SK-N-SH (cell line): ENCODE data around the gene THBS2. TPM values are rescaled to one million over a fixed set of nuclear protein-coding genes. Genes with fewer than 3 reads are reported as not detected.

ENCODE experiments used
- CTCF ChIA-PET: fragments of 300-600, 350-600 bp; formaldehyde crosslinking; extraction: SDS; loops from one replicate; lab custom pipeline; 2021; lab: Yijun Ruan, JAX
- POLR2A ChIA-PET: fragments of 350-600 bp; sonication (Branson Sonifier 250); formaldehyde crosslinking; extraction: SDS; loops from one replicate; lab custom pipeline; 2020; ENCODE audit warnings: antibody characterized with exemption, inconsistent platforms; lab: Yijun Ruan, JAX
- DNase-seq: peaks from one replicate; pipeline ENCODE4 v3.0.0; 2012
- H2AFZ ChIP-seq: fragments of 200-600 bp; sonication (generic); 2 replicates; pipeline ENCODE4 v1.8.1; 2016; ENCODE audit warnings: antibody characterized with exemption, mild to moderate bottlenecking, low read depth
- H3F3A ChIP-seq: fragments of 200-600 bp; sonication (generic); replicated peaks from 2 replicates; pipeline ENCODE3; 2016; ENCODE audit warnings: antibody characterized with exemption, mild to moderate bottlenecking; ENCODE audit not compliant: insufficient read depth
- H3K27ac ChIP-seq, 2 experiments: fragments of 200-500 bp in 1 of 2; fragments of 200-600 bp in 1 of 2; sonication (Bioruptor generic) in 1 of 2; sonication (generic), shearing (Covaris generic) in 1 of 2; 2 replicates each; pipeline versions ENCODE4 v1.5.1 to v1.6.1; 2014 to 2016; ENCODE audit warnings: low read depth in 2 of 2, inconsistent platforms in 1 of 2, low read length in 1 of 2, mild to moderate bottlenecking in 1 of 2, mixed read lengths in 1 of 2
- H3K27me3 ChIP-seq: fragments of 200-600 bp; sonication (generic), shearing (Covaris generic); 2 replicates; pipeline ENCODE4 v1.6.1; 2016; ENCODE audit warnings: mixed run types; ENCODE audit not compliant: insufficient read depth
- H3K36me3 ChIP-seq, 2 experiments: fragments of 200-500 bp in 1 of 2; fragments of 200-600 bp in 1 of 2; sonication (Bioruptor generic) in 1 of 2; sonication (generic) in 1 of 2; replicated peaks in 1 of 2; 2 replicates each; pipeline versions ENCODE3 to v1.5.1; 2014 to 2016; ENCODE audit warnings: low read length in 1 of 2, mild to moderate bottlenecking in 1 of 2; ENCODE audit not compliant: insufficient read depth in 2 of 2, control insufficient read depth in 1 of 2
- H3K4me1 ChIP-seq, 2 experiments: fragments of 200-500 bp in 1 of 2; fragments of 200-600 bp in 1 of 2; sonication (Bioruptor generic) in 1 of 2; sonication (generic), shearing (Covaris generic) in 1 of 2; 2 replicates each; pipeline versions ENCODE4 v1.5.1 to v1.6.1; 2014 to 2016; ENCODE audit warnings: low read depth in 1 of 2, low read length in 1 of 2, mixed run types in 1 of 2; ENCODE audit not compliant: insufficient read depth in 2 of 2, control insufficient read depth in 1 of 2
- H3K4me2 ChIP-seq: fragments of 200-600 bp; sonication (generic), shearing (Covaris generic); 2 replicates; pipeline ENCODE4 v1.6.1; 2017; ENCODE audit warnings: mixed run types
- H3K4me3 ChIP-seq, 2 experiments: fragments of 200-500 bp in 1 of 2; fragments of 200-600 bp in 1 of 2; sonication (Bioruptor generic) in 1 of 2; sonication (generic), shearing (Covaris generic) in 1 of 2; 2 replicates each; pipeline versions ENCODE4 v1.5.1 to v1.8.1; 2014 to 2016; ENCODE audit warnings: low read depth in 2 of 2, inconsistent platforms in 1 of 2, low read length in 1 of 2, mild to moderate bottlenecking in 1 of 2, mixed read lengths in 1 of 2, moderate library complexity in 1 of 2
- H3K79me2 ChIP-seq: fragments of 200-600 bp; sonication (generic); 2 replicates; pipeline ENCODE4 v1.8.1; 2017; ENCODE audit warnings: mild to moderate bottlenecking; ENCODE audit not compliant: insufficient read depth
- H3K9ac ChIP-seq: fragments of 200-600 bp; sonication (generic); 2 replicates; pipeline ENCODE4 v1.6.1; 2017; ENCODE audit warnings: mixed run types
- H3K9me2 ChIP-seq: fragments of 200-600 bp; sonication (generic); 2 replicates; pipeline ENCODE4 v1.6.1; 2017; ENCODE audit warnings: mixed run types
- H3K9me3 ChIP-seq: fragments of 200-600 bp; sonication (generic); 2 replicates; pipeline ENCODE4 v1.6.1; 2017; ENCODE audit warnings: mixed run types, mild to moderate bottlenecking, moderate library complexity
- H4K20me1 ChIP-seq: fragments of 200-600 bp; sonication (generic); 2 replicates; pipeline ENCODE4 v1.6.1; 2017; ENCODE audit warnings: mild to moderate bottlenecking, mixed run types; ENCODE audit not compliant: insufficient read depth
- CHD2 ChIP-seq: fragments of 150-350 bp; IDR thresholded peaks from 2 replicates; pipeline ENCODE4 v1.6.1; 2018; ENCODE audit warnings: low read length; ENCODE audit not compliant: partially characterized antibody
- EZH2phosphoT487 ChIP-seq: fragments of 200-600 bp; sonication (generic); IDR thresholded peaks from 2 replicates; pipeline ENCODE4 v1.6.1; 2017; ENCODE audit warnings: low read depth, mixed run types, mild to moderate bottlenecking, antibody characterized with exemption, moderate library complexity, borderline replicate concordance
- FOXJ3 ChIP-seq: sonication (generic); formaldehyde crosslinking; IDR thresholded peaks from 2 replicates; pipeline ENCODE4 v1.5.1; 2020; ENCODE audit warnings: mild to moderate bottlenecking, missing genetic modification reagents
- FOXM1 ChIP-seq: IDR thresholded peaks from 2 replicates; pipeline ENCODE4 v1.4.0; 2012; ENCODE audit warnings: low read depth, mild to moderate bottlenecking
- MEF2A ChIP-seq: IDR thresholded peaks from 2 replicates; pipeline ENCODE4 v1.4.0; 2012; ENCODE audit warnings: low read depth, borderline replicate concordance
- SIN3A ChIP-seq: IDR thresholded peaks from 2 replicates; pipeline ENCODE4 v1.6.1; 2012; ENCODE audit warnings: low read depth, mild to moderate bottlenecking, low read length, moderate library complexity, borderline replicate concordance
- SMC3 ChIP-seq: IDR thresholded peaks from 2 replicates; pipeline ENCODE4 v1.6.1; 2012; ENCODE audit warnings: low read depth, low read length, improper control_type of control experiment
- USF2 ChIP-seq: fragments of 150-350 bp; IDR thresholded peaks from 2 replicates; pipeline ENCODE4 v1.6.1; 2017; ENCODE audit warnings: antibody characterized with exemption, low read length, low read depth, borderline replicate concordance
- YY1 ChIP-seq: IDR thresholded peaks from 2 replicates; pipeline ENCODE4 v1.4.0; 2012; ENCODE audit warnings: low read depth, mild to moderate bottlenecking
- ZBTB33 ChIP-seq: IDR thresholded peaks from 2 replicates; pipeline ENCODE4 v1.4.0; 2012; ENCODE audit warnings: low read depth, borderline replicate concordance
- WGBS: methylation state at CpG from one replicate; pipeline ENCODE4 v1.1.6; 2017; ENCODE audit warnings: low lambda C conversion rate; 5-methylcytosine and 5-hydroxymethylcytosine counted together
- polyA plus RNA-seq, 3 experiments: library from polyadenylated mRNA; depleted of rRNA; stranded (reverse); fragments of >200 nt; gene quantifications; 2 replicates each; pipeline ENCODE4 v1.2.3, GENCODE V29; 2012
- TF ChIP-seq, protein P1 (sequence below): IDR thresholded peaks from 2 replicates; pipeline ENCODE4 v1.4.0; 2012; ENCODE audit warnings: low read depth, borderline replicate concordance
- TF ChIP-seq, protein P2 (sequence below): fragments of 200-600 bp; sonication (generic); IDR thresholded peaks from 2 replicates; pipeline ENCODE4 v1.6.1; 2017; ENCODE audit warnings: antibody characterized with exemption, mild to moderate bottlenecking, moderate library complexity
- TF ChIP-seq, protein P3 (sequence below): fragments of 150-350 bp; IDR thresholded peaks from 2 replicates; pipeline ENCODE4 v1.6.1; 2016; ENCODE audit warnings: mild to moderate bottlenecking, low read depth, low read length

Gene THBS2
- polyA plus RNA-seq, 1 of the 3 experiments (the other 2 are of a cell fraction), result 166 TPM

DNA sequence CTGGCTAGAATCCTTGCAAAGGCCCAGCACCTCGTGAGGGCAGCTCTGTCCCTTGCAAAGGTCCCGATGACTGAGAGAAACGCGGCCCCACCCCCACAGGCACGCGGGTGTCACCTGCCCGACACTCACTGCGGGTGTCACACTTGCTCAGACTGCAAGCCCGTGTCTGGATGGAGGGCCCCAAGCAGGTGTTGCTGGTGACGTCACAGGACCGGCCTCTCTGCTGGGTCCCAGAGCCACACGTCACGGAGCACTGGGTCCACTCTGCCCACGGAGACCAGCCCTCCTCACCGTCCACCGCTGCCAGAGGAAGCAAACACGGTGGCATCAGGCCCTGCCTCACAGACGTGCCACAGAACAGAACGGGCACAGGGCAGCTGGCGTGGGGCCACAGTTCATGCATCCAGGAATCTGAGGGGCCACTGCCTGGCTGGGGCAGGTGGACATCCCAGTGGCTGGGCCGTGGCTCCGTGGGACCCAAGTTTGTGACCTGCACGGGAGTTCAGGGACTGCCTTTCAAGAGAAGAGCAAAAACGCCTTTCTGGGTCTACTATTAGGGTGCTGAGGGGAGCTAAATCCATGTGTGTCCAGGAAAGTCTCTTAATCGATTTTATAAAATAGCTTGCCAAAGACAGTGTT is 16.0 kb downstream of the THBS2 start:
- H3K4me3 ChIP-seq, result no peak overlapping the region
- H3K9me2 ChIP-seq, result no peaks in the 10 kb centered on the region
- 55% methylated on average over 4 of the region's 25 CpGs for WGBS
- ChIA-PET POLR2A (no interaction called here), CTCF (interaction anchor here (1.1 kb wide), 1 partner anchor 11 kb away, joined by 3 read pairs; no protein-coding TSS in a partner anchor)
- no peaks in the 10 kb centered on the region for H3K4me1 ChIP-seq
- peaks cover 2 to 17% of the 10 kb centered on the region in 2 experiments for H3K36me3 ChIP-seq
- no peak overlapping the region for H3K9ac ChIP-seq
- no peaks in the 10 kb centered on the region for H3K9me3 ChIP-seq
- no peak overlapping the region for H2AFZ ChIP-seq
- no peak overlapping the region for H3K27ac ChIP-seq
- H3K27me3 ChIP-seq, result no peaks in the 10 kb centered on the region
- H3K4me2 ChIP-seq, result no peak overlapping the region
- TF ChIP-seq, protein P1, sequence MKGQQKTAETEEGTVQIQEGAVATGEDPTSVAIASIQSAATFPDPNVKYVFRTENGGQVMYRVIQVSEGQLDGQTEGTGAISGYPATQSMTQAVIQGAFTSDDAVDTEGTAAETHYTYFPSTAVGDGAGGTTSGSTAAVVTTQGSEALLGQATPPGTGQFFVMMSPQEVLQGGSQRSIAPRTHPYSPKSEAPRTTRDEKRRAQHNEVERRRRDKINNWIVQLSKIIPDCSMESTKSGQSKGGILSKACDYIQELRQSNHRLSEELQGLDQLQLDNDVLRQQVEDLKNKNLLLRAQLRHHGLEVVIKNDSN, result no peak
- TF ChIP-seq CHD2 (no peak), FOXM1 (no peak), USF2 (no peak), FOXJ3 (CRISPR knock-in tag) (no peak), MEF2A (no peak), EZH2phosphoT487 (no peak), YY1 (no peak), SIN3A (no peak), ZBTB33 (no peak), SMC3 (no peak)
- TF ChIP-seq, protein P2, sequence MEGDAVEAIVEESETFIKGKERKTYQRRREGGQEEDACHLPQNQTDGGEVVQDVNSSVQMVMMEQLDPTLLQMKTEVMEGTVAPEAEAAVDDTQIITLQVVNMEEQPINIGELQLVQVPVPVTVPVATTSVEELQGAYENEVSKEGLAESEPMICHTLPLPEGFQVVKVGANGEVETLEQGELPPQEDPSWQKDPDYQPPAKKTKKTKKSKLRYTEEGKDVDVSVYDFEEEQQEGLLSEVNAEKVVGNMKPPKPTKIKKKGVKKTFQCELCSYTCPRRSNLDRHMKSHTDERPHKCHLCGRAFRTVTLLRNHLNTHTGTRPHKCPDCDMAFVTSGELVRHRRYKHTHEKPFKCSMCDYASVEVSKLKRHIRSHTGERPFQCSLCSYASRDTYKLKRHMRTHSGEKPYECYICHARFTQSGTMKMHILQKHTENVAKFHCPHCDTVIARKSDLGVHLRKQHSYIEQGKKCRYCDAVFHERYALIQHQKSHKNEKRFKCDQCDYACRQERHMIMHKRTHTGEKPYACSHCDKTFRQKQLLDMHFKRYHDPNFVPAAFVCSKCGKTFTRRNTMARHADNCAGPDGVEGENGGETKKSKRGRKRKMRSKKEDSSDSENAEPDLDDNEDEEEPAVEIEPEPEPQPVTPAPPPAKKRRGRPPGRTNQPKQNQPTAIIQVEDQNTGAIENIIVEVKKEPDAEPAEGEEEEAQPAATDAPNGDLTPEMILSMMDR, result no peak
- TF ChIP-seq, protein P3, sequence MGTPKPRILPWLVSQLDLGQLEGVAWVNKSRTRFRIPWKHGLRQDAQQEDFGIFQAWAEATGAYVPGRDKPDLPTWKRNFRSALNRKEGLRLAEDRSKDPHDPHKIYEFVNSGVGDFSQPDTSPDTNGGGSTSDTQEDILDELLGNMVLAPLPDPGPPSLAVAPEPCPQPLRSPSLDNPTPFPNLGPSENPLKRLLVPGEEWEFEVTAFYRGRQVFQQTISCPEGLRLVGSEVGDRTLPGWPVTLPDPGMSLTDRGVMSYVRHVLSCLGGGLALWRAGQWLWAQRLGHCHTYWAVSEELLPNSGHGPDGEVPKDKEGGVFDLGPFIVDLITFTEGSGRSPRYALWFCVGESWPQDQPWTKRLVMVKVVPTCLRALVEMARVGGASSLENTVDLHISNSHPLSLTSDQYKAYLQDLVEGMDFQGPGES, result no peak
- H3F3A ChIP-seq, result peaks cover 4% of the 10 kb centered on the region
- no peak for DNase-seq
- H3K79me2 ChIP-seq, result no peaks in the 10 kb centered on the region
- no peaks in the 10 kb centered on the region for H4K20me1 ChIP-seq
